Vein endothelial cell (primary cell): ENCODE measurements around the gene TXNRD1. TPM values are rescaled to one million over a fixed set of nuclear protein-coding genes. Genes with fewer than 3 reads are reported as not detected.

Experiments used
- total RNA-seq: library from RNA; depleted of rRNA; stranded (reverse); fragments of >200 nt; gene quantifications from 2 replicates; pipeline ENCODE4 v1.2.3, GENCODE V29; 2012

The TXNRD1 gene
- 376 and 516 TPM in 2 replicates for total RNA-seq

GRCh38 chr12:104215638-104216297 is at the start of gene TXNRD1:
TSS of gene TXNRD1 (plus strand) at chr12:104215779. CDS start at chr12:104215803, 24 bp downstream.

DNA sequence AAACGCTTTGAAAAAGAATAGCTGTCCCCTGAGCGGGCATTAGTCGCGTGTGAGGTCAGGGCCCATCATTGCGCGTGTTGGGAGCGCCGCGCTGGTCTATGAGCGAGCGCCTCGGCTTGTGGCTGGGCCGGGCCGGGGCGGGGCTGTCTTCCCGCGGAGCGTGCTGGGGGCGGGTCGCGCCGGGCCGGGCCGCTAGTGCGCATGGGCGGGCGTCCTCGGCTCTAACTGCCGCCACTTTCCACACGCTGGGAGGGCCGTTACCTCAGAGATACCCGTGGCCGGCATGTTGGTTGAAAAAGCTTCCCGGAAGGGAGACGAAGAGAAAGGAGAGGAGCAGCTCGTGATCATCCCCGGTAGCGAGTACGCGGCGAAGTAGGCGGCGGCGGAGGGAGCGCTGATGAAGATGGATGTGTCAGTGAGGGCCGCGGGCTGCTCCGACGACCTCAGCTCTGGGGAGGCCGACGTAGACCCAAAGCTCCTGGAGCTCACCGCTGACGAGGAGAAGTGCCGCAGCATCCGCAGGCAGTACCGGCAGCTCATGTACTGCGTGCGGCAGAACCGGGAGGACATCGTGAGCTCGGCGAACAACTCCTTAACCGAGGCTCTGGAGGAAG is 88.1 kb downstream of the TXNRD1 start, which contains the start of gene EID3:
EID3 (plus strand) TSS at position 202 of the 614 bp plus-strand sequence; CDS start at position 398, 196 bp downstream.

Other genes starting within 250 kb of the TXNRD1 start
- 30.4 and 45.5 TPM in 2 replicates for gene TDG, start 249.9 kb upstream of the TXNRD1 start, total RNA-seq
- 0.65 and 0.76 TPM in 2 replicates for gene GLT8D2, start 165.6 kb upstream of the TXNRD1 start, total RNA-seq
- gene HCFC2, start 151.2 kb upstream of the TXNRD1 start, total RNA-seq, result 10.8 and 16.4 TPM in 2 replicates
- gene NFYB, start 77.6 kb upstream of the TXNRD1 start, total RNA-seq, result 9.5 and 13.4 TPM in 2 replicates
- 6.5 and 11.4 TPM in 2 replicates for gene EID3, start 88.0 kb downstream of the TXNRD1 start, total RNA-seq
- gene CHST11, start 241.2 kb downstream of the TXNRD1 start, total RNA-seq, result 6.2 and 18.2 TPM in 2 replicates